Transverse colon (tissue), 4 donors: ENCODE measurements around the gene MGLL.

Experiments
- CTCF ChIP-seq, 5 experiments: fragments of 200-600 bp in 3 of 5; fragments of 450-650 bp in 2 of 5; sonication (generic) in 3 of 5; IDR thresholded peaks; 1 replicate in 2 of 5; 2 replicates in 3 of 5; pipeline ENCODE4 v1.5.1; 2016 to 2017; ENCODE audit warnings: antibody characterized with exemption in 5 of 5, inconsistent platforms in 3 of 5, mild to moderate bottlenecking in 2 of 5, moderate library complexity in 1 of 5
- POLR2AphosphoS5 ChIP-seq, 3 donors: sonication (generic); formaldehyde crosslinking; IDR thresholded peaks; one replicate each; pipeline ENCODE4 v1.6.1; 2016; ENCODE audit warnings: antibody characterized with exemption in 3 of 3

DNA sequence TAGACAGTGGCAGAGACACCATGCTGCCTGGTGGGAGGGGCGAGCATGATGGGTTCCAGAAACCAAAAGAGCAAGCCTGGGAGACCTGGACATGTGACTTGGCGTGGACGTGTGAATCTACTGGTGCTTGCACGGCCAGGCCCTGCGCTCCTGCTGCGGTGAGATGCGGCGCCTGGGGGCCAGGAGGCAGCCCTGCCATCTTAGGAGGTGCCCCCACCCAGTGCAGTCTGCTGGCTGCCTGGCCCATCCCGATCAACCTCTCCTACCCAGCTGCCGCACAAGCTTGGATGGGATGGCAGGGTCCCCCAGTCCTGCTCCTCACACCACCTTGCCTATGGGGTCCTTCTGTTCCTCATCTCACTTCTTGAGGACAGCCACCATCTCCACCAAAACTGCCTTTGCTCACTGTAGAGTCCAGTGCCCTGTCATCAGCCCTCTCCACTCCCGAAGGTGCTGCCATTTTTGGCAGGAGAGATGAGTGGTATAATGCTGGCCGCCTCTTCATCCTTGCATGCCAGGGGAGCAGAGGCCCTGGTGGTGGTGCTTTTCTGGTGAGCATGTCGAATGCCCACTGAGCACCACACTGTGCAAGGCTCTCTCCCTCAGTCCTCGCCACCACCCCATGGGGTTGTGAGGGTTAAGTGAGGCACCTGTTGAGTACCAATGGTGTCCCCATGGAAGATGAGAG, 152.6 kb downstream of the MGLL start:
- TF ChIP-seq CTCF (IDR thresholded peaks at IDR 0.05) (no peak), POLR2AphosphoS5 (IDR thresholded peaks at IDR 0.05) (no peak)
